GM12878 (cell line): ENCODE measurements around the gene GALNS. TPM values are rescaled to one million over a fixed set of nuclear protein-coding genes. Genes with fewer than 3 reads are reported as not detected.
A peak's percentile ranks its signal among the peaks of the same experiment; 100 is the strongest.

ENCODE experiments used
- ATAC-seq: fragments of 200-7000 bp; cut with Tn5 transposase; 3 replicates; pipeline ENCODE4 v1.9.1; 2020; ENCODE audit warnings: mild to moderate bottlenecking, moderate library complexity
- BruUV-seq: library from RNA; stranded (reverse); fragments of 400-500 nt; replicated peaks from 2 replicates; lab custom pipeline; 2021; lab: Mats Ljungman, UMichigan
- CTCF ChIA-PET: fragments of 300-600 bp; sonication (Branson Sonifier 250); formaldehyde crosslinking; extraction: SDS; loops from one replicate; lab custom pipeline; 2021; ENCODE audit warnings: inconsistent platforms; lab: Yijun Ruan, JAX
- POLR2A ChIA-PET: fragments of 350-600 bp; formaldehyde crosslinking; extraction: SDS; loops from one replicate; lab custom pipeline; 2021; ENCODE audit warnings: inconsistent platforms; lab: Charles Lee
- RAD21 ChIA-PET: fragments of 300-600 bp; sonication (Branson Sonifier 250); formaldehyde crosslinking; loops from one replicate; lab custom pipeline; 2023; ENCODE audit warnings: antibody characterized with exemption; ENCODE audit not compliant: unreplicated experiment; lab: Charles Lee
- SMC1A ChIA-PET: fragments of 300-600 bp; sonication (Branson Sonifier 250); formaldehyde crosslinking; loops from one replicate; lab custom pipeline; 2023; ENCODE audit not compliant: unreplicated experiment, uncharacterized antibody; lab: Charles Lee
- DNase-seq: peaks from one replicate; pipeline ENCODE4 v3.0.0-alpha.2; 2011; ENCODE audit warnings: low read depth, low spot score
- FAIRE-seq: peaks from 3 replicates; lab custom pipeline; 2011; peaks lifted over from hg19 to GRCh38; lab: Jason Lieb, UNC
- H2AFZ ChIP-seq: 2 replicates; pipeline ENCODE4 v1.6.0; 2011; ENCODE audit warnings: low read depth, low read length, control low read depth; ENCODE audit not compliant: control insufficient read depth
- H3K27ac ChIP-seq: 2 replicates; pipeline ENCODE4 v1.5.1; 2011; ENCODE audit warnings: control low read depth; ENCODE audit not compliant: control insufficient read depth, insufficient read depth
- H3K27me3 ChIP-seq, 2 experiments: replicated peaks in 1 of 2; 2 replicates each; pipeline versions ENCODE4 v1.6.0 to v1.6.1; 2011; ENCODE audit warnings: low read length in 1 of 2; ENCODE audit not compliant: control insufficient read depth in 2 of 2, insufficient read depth in 2 of 2
- H3K36me3 ChIP-seq, 2 experiments: 2 replicates each; pipeline ENCODE4 v1.5.1; 2011; ENCODE audit warnings: low read length in 1 of 2; ENCODE audit not compliant: control insufficient read depth in 2 of 2, insufficient read depth in 2 of 2
- H3K4me1 ChIP-seq: 2 replicates; pipeline ENCODE4 v1.6.1; 2011; ENCODE audit warnings: mild to moderate bottlenecking, low read length, moderate library complexity, mixed read lengths; ENCODE audit not compliant: control insufficient read depth, insufficient read depth
- H3K4me2 ChIP-seq: 2 replicates; pipeline ENCODE4 v1.6.0; 2011; ENCODE audit warnings: control low read depth; ENCODE audit not compliant: control insufficient read depth, insufficient read depth
- H3K4me3 ChIP-seq: fragments of 200-600 bp; sonication (generic); 2 replicates; pipeline ENCODE4 v1.5.1; 2016
- H3K79me2 ChIP-seq: 2 replicates; pipeline ENCODE4 v1.6.0; 2011; ENCODE audit warnings: low read length; ENCODE audit not compliant: control insufficient read depth, insufficient read depth
- H3K9ac ChIP-seq: 2 replicates; pipeline ENCODE4 v1.8.0; 2011; ENCODE audit warnings: low read length, control low read depth, mixed read lengths; ENCODE audit not compliant: control insufficient read depth, insufficient read depth
- H3K9me3 ChIP-seq: replicated peaks from 3 replicates; pipeline ENCODE4 v1.5.1; 2011; ENCODE audit warnings: mild to moderate bottlenecking, low read length; ENCODE audit not compliant: control insufficient read depth, insufficient read depth
- H4K20me1 ChIP-seq: 2 replicates; pipeline ENCODE4 v1.6.0; 2011; ENCODE audit not compliant: control insufficient read depth, insufficient read depth
- BMI1 ChIP-seq: fragments of 450-650 bp; IDR thresholded peaks from 2 replicates; pipeline ENCODE4 v1.6.1; 2016; ENCODE audit warnings: mild to moderate bottlenecking, moderate library complexity, borderline replicate concordance
- CBX5 ChIP-seq: sonication (generic); IDR thresholded peaks from 2 replicates; pipeline ENCODE4 v1.6.1; 2016; ENCODE audit warnings: low read depth, moderate library complexity, mild to moderate bottlenecking, inconsistent platforms
- CHD4 ChIP-seq: fragments of 200-600 bp; sonication (generic); IDR thresholded peaks from 2 replicates; pipeline ENCODE4 v1.6.1; 2016; ENCODE audit warnings: mild to moderate bottlenecking
- EGR1 ChIP-seq, 2 experiments: IDR thresholded peaks; 1 replicate in 1 of 2; 2 replicates in 1 of 2; pipeline ENCODE4 v1.6.1; 2011 to 2012; ENCODE audit warnings: low read depth in 2 of 2, low read length in 2 of 2, borderline replicate concordance in 1 of 2, mild to moderate bottlenecking in 1 of 2, moderate library complexity in 1 of 2
- EZH2 ChIP-seq: IDR thresholded peaks from 2 replicates; pipeline ENCODE4 v1.6.1; 2012; ENCODE audit warnings: low read depth, mild to moderate bottlenecking, control low read depth, inconsistent platforms, low read length, borderline replicate concordance; ENCODE audit not compliant: control insufficient read depth
- JUNB ChIP-seq: IDR thresholded peaks from 2 replicates; pipeline ENCODE4 v1.6.1; 2016; ENCODE audit warnings: antibody characterized with exemption, mild to moderate bottlenecking
- MYB ChIP-seq: fragments of 150-350 bp; IDR thresholded peaks from 2 replicates; pipeline ENCODE4 v1.6.1; 2014; ENCODE audit warnings: mild to moderate bottlenecking, low read depth, low read length, borderline replicate concordance
- NR2C1 ChIP-seq: fragments of 450-650 bp; IDR thresholded peaks from 2 replicates; pipeline ENCODE4 v1.6.1; 2017; ENCODE audit warnings: antibody characterized with exemption, mild to moderate bottlenecking, moderate library complexity
- PAX5 ChIP-seq: IDR thresholded peaks from 2 replicates; pipeline ENCODE4 v1.6.1; 2011; ENCODE audit warnings: low read depth, low read length, borderline replicate concordance
- RAD21 ChIP-seq: IDR thresholded peaks from 2 replicates; pipeline ENCODE4 v1.6.1; 2011; ENCODE audit warnings: mild to moderate bottlenecking, low read depth, low read length, moderate library complexity; ENCODE audit not compliant: insufficient read depth
- WGBS: methylation state at CpG from one replicate; pipeline ENCODE4 v1.1.6; 2016; ENCODE audit warnings: low lambda C conversion rate; ENCODE audit not compliant: insufficient replicate concordance, insufficient coverage; ENCODE audit errors: missing lambda C conversion rate; 5-methylcytosine and 5-hydroxymethylcytosine counted together
- in situ Hi-C: fragments of 300-500 bp; cut with MboI; formaldehyde crosslinking; loops from 9 replicates; pipeline ENCODE4 v1.14.3; 2018; ENCODE audit warnings: mixed read lengths
- intact Hi-C: fragments of 100-400 bp; cut with micrococcal nuclease; formaldehyde crosslinking; loops from one replicate; pipeline ENCODE4 v1.14.2; 2022; ENCODE audit not compliant: unreplicated experiment
- polyA plus RNA-seq, 11 experiments: library from polyadenylated mRNA; depleted of rRNA in 4 of 11; unstranded in 6 of 11; stranded (reverse) in 5 of 11; fragments of >200 nt; fragmentation: Nextera tagmentation in 4 of 11; fragmentation: Illumina TruSeq in 1 of 11; extraction: Ambion mirVana in 4 of 11; extraction: Trizol in 1 of 11; gene quantifications; 1 replicate in 1 of 11; 2 replicates in 10 of 11; pipeline versions ENCODE4 v1.2.1 to v1.2.3, GENCODE V29; 2011 to 2016; ENCODE audit warnings: inconsistent platforms in 2 of 11, missing spikeins in 2 of 11, low read depth in 1 of 11
- total RNA-seq, 4 experiments: library from RNA; depleted of rRNA in 3 of 4; stranded (reverse); fragments of >200 nt in 3 of 4; fragmentation: Illumina TruSeq in 1 of 4; extraction: Trizol in 1 of 4; gene quantifications; 2 replicates each; pipeline versions ENCODE4 v1.2.1 to v1.2.3, GENCODE V29; 2013 to 2021
- TF ChIP-seq, protein P1 (sequence below): fragments of 150-350 bp; IDR thresholded peaks from 2 replicates; pipeline ENCODE4 v1.6.1; 2016; ENCODE audit warnings: low read depth, low read length

The GALNS gene
- total and polyA plus RNA-seq, 10 of the 15 experiments (the other 5 are each of a cell fraction or from before 2014, with no cell fraction given): 0.37 to 12.4 (median 5.3) TPM

DNA sequence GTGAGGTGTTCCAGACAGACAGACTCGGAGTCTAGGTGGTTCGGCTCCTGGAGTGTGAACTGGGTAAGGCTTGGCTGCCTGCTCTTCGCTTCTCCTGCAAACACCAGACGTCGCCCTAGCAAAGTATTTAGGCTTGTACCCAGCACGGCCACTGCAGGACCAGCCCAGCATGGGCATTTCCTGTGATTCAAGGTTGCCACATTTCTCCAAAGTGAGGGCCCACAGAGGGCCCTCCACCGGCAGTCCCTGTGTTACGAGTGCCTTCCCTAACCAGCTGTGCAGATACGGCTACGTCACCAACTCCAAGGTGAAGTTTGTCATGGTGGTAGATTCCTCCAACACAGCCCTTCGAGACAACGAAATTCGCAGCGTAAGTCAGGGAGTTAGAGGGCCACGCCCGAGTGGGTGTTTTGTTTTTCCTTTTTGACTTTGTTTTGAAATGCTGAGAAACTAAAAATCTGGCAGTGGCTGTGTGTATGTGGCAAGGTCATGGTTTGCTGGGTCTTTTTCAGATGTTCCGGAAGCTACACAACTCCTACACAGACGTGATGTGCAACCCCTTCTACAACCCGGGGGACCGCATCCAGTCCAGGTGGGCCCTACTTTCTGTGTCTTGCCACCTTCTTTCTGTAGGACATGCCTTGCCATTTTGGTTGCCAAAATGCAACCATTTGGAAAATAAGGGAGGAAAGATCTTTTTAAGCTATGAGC is 2.8 kb upstream of the GALNS start:
- H3K4me2 ChIP-seq: 0 out of 2 replicates have a peak overlapping the region, but pooled peaks have one; percentile 17
- FAIRE-seq (no peak), DNase-seq (no peak), ATAC-seq (no peak)
- H3K36me3 ChIP-seq: peaks cover 4 to 5% of the 10 kb centered on the region in 2 experiments; a peak in 3 of 4 replicates
- BruUV-seq: no TSS peak
- POLR2A ChIA-PET: no interaction called here
- intact Hi-C loops (loop anchor here (5.0 kb wide), 2 partner anchors 47 to 63 kb away; partner anchors contain the start of gene APRT), in situ Hi-C loops (no loop called here)
- H3K27ac ChIP-seq: no peak overlapping the region
- H2AFZ ChIP-seq: no peak overlapping the region
- TF ChIP-seq PAX5: no peak
- no peak for TF ChIP-seq EGR1 (IDR thresholded peaks at IDR 0.05; ENCODE audit: borderline replicate concordance in 1 of 2, low read depth in 2 of 2, low read length in 2 of 2)
- no peak for TF ChIP-seq CBX5
- RAD21 ChIA-PET: no interaction called here
- H4K20me1 ChIP-seq: no peaks in the 10 kb centered on the region
- WGBS: 67% methylated on average over 20 of the region's 20 CpGs
- H3K27me3 ChIP-seq: no peaks in the 10 kb centered on the region
- H3K4me3 ChIP-seq: no peak overlapping the region; the same call in 1 of the 2 replicates
- peaks cover 13% of the 10 kb centered on the region for H3K79me2 ChIP-seq
- H3K9ac ChIP-seq: no peak overlapping the region
- H3K9me3 ChIP-seq: no peaks in the 10 kb centered on the region
- H3K4me1 ChIP-seq: peaks cover 20% of the 10 kb centered on the region
- SMC1A ChIA-PET: no interaction called here
- CTCF ChIA-PET: interaction anchor here (2.9 kb wide), 1 partner anchor 48 kb away, joined by 19 read pairs; the partner anchor contains the start of gene APRT

DNA sequence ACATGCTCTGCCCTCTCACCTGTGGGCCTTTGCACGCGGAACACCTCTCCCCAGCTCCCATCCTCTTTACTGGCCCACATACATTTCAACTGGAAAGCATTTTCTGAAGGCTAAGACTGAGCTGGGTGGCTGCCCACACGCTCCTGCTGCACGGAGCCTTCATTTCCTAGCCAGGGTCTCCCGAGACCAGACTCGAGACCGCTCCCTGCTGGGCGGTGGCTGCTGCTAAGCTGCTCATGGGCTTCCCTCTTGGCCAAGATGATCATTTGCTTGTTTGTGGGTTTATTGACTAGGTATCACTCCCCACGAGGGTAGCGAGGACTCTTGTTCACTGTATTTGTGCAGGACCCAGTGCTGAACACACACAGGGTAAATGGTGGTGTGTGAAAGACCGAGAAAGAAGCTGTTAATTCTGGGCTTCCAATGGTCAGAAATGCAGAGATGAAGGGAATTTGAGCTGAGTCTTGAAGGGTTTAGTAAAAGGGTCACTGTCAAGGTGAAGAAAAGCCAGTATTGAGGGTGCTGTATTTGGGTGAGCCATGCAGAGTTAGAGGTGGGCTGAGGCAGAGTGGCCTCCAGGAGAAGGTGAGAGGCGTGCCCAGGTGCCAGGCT is 1.1 kb upstream of the GALNS start:
- FAIRE-seq (peak; percentile 99), ATAC-seq (peak; percentile 78), DNase-seq (no peak)
- intact Hi-C loops: loop anchor here (1.0 to 5.0 kb wide), 3 partner anchors 46 to 121 kb away; partner anchors contain the start of gene APRT
- peak overlapping the region; percentile 88 for H3K4me3 ChIP-seq
- peak overlapping the region; percentile 93 for H3K4me2 ChIP-seq
- ChIA-PET POLR2A (interaction anchor here (0.9 to 1.5 kb wide), 4 partner anchors 45 to 307 kb away, joined by 3 to 8 read pairs (median 4); partner anchors contain the start of gene APRT), SMC1A (interaction anchor here (0.7 to 2.0 kb wide), 11 partner anchors 17 to 154 kb away, joined by 3 to 5 read pairs (median 3); no protein-coding TSS in a partner anchor), CTCF (interaction anchor here (0.7 to 2.9 kb wide), 18 partner anchors 12 to 812 kb away, joined by 3 to 19 read pairs (median 3); partner anchors contain the start of gene APRT), RAD21 (interaction anchor here (0.8 to 1.8 kb wide), 7 partner anchors 46 to 359 kb away, joined by 3 to 14 read pairs (median 4); partner anchors contain the start of genes APRT, CDH15, PIEZO1 and ZNF778)
- H3K36me3 ChIP-seq: peaks cover 4 to 5% of the 10 kb centered on the region in 2 experiments; a peak in 3 of 4 replicates
- peak overlapping the region; percentile 95 for H2AFZ ChIP-seq
- H3K4me1 ChIP-seq: peaks cover 23% of the 10 kb centered on the region
- 0 out of 2 replicates have a peak, but pooled peaks cover 2% of the 10 kb centered on the region for H4K20me1 ChIP-seq
- WGBS: 9% methylated on average over 12 of the region's 12 CpGs
- H3K79me2 ChIP-seq: peaks cover 13% of the 10 kb centered on the region
- BruUV-seq: no TSS peak
- in situ Hi-C loops: no loop called here
- H3K27me3 ChIP-seq: no peaks in the 10 kb centered on the region
- no peaks in the 10 kb centered on the region for H3K9me3 ChIP-seq
- peak overlapping the region; percentile 64; the same call in 1 of the 2 replicates for H3K27ac ChIP-seq
- H3K9ac ChIP-seq: peak overlapping the region; percentile 69
- TF ChIP-seq, protein P1, sequence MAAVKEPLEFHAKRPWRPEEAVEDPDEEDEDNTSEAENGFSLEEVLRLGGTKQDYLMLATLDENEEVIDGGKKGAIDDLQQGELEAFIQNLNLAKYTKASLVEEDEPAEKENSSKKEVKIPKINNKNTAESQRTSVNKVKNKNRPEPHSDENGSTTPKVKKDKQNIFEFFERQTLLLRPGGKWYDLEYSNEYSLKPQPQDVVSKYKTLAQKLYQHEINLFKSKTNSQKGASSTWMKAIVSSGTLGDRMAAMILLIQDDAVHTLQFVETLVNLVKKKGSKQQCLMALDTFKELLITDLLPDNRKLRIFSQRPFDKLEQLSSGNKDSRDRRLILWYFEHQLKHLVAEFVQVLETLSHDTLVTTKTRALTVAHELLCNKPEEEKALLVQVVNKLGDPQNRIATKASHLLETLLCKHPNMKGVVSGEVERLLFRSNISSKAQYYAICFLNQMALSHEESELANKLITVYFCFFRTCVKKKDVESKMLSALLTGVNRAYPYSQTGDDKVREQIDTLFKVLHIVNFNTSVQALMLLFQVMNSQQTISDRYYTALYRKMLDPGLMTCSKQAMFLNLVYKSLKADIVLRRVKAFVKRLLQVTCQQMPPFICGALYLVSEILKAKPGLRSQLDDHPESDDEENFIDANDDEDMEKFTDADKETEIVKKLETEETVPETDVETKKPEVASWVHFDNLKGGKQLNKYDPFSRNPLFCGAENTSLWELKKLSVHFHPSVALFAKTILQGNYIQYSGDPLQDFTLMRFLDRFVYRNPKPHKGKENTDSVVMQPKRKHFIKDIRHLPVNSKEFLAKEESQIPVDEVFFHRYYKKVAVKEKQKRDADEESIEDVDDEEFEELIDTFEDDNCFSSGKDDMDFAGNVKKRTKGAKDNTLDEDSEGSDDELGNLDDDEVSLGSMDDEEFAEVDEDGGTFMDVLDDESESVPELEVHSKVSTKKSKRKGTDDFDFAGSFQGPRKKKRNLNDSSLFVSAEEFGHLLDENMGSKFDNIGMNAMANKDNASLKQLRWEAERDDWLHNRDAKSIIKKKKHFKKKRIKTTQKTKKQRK: no peak
- peak; percentile 61 for TF ChIP-seq RAD21
- TF ChIP-seq EZH2: no peak
- TF ChIP-seq BMI1: no peak
- no peak for TF ChIP-seq MYB
- no peak for TF ChIP-seq CHD4
- TF ChIP-seq NR2C1: no peak
- TF ChIP-seq JUNB: no peak
